H1 (cell line): Measurements from ENCODE around the gene HENMT1.

Experiments used
- HDAC6 ChIP-seq: IDR thresholded peaks from one replicate; pipeline ENCODE4 v1.7.1; 2012; ENCODE audit warnings: low read depth, mild to moderate bottlenecking, inconsistent platforms, low read length, moderate library complexity
- JUND ChIP-seq: IDR thresholded peaks from 2 replicates; pipeline ENCODE4 v1.6.1; 2011; ENCODE audit warnings: mild to moderate bottlenecking, improper control_type of control experiment, low read length

DNA sequence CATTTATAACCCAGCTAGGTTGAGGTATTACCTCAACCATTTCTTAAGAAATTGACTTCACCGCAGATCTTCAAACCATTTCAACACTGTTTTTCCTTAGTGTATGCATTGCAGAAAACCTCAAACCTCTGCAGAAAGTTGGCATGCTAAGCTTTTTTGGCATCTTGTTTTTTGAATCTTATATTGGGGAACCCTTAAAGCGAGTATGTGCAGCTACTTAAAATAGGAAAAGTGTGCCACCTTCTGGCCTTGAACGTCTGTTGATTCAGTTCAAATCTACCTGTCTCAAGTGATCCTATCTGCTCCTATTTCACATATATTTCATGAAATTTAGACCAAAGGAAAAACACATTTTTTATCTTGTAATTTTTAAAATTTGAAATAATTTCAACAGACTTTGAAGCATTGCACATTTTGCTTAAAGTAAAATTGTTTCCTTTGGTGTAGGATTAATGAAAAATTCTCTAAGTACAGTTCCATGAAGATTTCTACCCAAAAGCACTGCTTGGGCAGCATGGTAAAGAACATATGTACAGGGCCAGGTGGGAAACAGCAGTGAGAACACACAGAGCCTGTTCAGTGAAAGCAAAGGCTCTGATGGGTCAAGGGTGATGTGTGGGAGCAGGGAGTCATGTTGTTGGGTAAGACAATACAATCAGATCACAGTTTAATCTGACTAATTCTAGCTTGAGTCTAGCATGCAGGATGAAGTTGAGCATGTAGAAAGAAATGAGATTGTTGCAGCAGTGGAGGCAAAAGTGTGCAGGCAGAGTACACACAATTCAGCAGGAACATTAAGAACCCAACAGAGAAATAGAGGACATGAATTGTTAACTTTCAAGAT is 17.2 kb downstream of the HENMT1 start:
- no peak for TF ChIP-seq HDAC6
- TF ChIP-seq JUND, result no peak
